GM19468 (cell line): ENCODE measurements around the gene ELOVL2.

Experiments
- ATAC-seq: cut with Tn5 transposase; IDR thresholded peaks from one replicate; pipeline ENCODE4 v1.9.1; 2021; ENCODE audit warnings: mild to moderate bottlenecking, moderate library complexity, moderate number of reproducible peaks; ENCODE audit not compliant: unreplicated experiment; ENCODE audit errors: extremely low read depth

ELOVL2 gene

DNA sequence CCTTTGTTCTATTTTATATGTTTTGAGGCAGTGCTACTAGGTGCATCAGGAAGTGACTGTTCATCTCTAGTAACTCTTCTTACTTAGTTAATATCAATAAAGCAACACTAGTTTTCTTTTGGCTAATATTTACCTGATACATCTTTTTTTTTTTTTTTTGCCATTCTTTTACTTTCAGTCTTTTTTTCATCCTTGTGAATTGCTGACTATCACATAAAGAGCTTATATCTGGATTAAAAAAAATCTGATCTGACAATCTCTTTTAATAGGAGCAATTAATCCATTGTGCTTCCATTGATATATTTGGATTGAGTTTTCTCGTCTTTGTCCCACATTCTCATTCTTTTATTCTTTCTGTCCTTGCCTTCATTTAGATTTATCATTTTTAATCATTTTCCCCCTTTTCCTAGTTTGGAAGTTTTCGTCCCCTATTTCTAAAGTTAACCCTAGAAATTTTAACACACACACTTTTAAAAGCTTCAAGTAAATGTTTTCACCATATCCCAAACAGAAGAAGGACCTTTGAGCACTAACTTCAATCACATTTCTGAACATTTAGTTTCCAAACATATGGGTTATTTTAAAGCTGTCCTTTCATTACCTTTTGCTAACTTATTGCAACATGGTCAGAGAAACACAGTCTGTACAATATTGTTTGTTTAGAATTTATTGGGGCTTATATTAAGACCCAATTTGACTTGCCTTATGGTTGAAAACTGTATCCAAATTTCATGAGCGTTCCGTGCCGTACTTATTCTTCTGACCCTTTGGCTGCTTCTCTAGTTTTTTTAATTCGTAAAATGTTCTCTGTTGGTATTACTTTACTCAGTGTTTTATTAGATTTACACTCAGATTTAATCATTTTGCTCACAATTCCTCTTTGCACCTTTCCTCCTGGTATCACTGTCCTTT lies 94.3 kb downstream of the ELOVL2 start:
- no peak for ATAC-seq

DNA sequence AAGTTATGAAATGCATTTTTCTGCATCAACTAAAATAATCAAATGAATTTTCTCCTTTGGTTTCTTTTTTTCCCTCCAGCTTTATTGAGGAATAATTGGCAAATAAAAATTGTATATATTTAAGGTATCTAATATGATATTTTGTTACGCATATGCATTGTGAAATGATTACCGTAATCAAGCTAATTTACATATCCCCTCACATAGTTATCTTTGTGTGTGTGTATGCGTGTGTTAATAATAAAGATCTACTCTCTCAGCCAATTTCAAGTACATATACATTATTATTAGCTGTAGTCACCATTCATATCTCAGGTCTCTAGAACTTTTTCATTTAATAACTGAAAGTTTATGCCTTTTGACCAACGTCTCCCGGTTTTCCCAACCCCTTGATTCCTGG lies 96.1 kb downstream of the ELOVL2 start:
- ATAC-seq = no peak

DNA sequence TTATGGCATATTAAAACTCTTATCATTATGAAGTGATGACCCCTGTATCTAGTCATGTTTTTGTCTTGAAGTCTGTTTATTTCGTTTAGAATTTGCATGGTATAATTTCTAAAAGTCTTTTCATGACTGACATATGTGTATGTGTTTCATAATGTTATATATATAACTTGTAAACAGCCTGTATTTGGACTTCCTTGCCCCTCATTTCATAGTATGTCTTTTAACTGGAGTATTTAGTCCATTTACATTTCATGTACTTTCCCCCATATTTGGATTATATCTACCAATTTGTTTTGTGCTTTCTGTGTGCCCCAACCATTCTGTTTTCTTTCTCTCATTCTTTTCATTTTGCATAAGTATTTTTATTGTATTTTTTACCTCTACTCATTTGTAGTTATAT lies 98.3 kb downstream of the ELOVL2 start:
- no peak for ATAC-seq

DNA sequence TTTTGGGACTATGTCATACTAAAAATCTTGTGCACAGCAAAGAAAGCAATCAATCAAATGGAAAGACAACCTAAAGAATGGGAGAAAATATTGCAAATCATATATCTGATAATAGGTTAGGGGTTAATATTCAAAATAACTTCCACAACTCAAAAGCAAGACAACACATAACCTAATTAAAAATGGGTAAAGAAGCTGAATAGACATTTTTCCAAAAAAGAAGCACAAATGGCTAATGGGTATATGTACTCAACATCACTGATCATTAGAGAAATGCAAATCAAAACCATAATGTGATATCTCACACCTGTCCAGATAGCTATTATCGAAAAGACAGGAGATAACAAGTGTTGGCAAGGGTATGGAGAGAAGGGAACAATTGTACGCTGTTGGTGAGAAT lies 104.3 kb downstream of the ELOVL2 start:
- no peak for ATAC-seq

DNA sequence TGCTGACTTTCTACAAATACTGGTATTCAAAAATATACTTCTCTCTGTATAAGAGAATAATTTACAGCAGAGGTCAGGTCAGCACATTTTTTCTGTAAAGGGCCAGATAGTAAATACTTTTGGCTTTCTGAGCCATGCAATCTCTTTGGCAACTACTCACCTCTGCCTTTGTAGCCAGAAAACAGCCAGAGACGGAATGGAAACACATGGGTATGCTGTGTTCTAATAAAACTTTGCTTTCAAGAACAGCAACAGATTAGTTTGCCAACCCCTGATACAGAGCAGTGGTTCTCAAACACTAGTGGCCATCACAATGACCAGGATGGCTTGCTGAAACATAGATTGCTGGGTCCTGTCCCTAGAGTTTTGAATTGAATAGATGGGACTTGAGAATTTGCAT lies 111.0 kb downstream of the ELOVL2 start:
- no peak for ATAC-seq
